DMS53 treated with DMSO at 0.1 percent for 48 hours (cell line): ENCODE measurements around the gene NEK6.

Experiments used
- DNase-seq: peaks from one replicate; lab custom pipeline; 2025; ENCODE audit not compliant: unreplicated experiment; lab: John Stamatoyannopoulos, UW

Gene NEK6

GRCh38 chr9:124392871-124393460 lies 135.2 kb downstream of the NEK6 start:
- no peak for DNase-seq

GRCh38 chr9:124394167-124394566 lies 136.4 kb downstream of the NEK6 start:
- DNase-seq = no peak

- DNase-seq = no peak
Observed at GRCh38 chr9:124394596-124394995, 136.8 kb downstream of the NEK6 start.

DNA sequence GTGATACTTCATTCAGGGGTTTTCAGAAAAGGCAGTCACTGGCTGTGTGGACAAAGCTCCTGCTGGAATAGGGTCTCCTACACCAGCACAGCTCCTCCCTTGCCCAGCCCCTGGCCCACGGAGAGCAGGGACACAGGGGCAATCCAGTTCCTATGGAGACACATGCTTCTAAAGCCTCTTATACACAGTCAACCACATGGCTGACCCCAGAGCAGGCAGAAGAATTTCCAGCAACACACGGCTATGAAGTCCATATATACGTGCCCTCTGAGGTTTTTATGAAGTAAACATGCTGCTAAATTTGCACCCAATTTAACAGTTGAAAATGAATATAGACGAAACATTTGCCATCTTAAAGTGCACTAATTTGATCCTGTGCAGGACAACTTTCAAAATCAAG lies 138.1 kb downstream of the NEK6 start:
- DNase-seq = no peak

DNA sequence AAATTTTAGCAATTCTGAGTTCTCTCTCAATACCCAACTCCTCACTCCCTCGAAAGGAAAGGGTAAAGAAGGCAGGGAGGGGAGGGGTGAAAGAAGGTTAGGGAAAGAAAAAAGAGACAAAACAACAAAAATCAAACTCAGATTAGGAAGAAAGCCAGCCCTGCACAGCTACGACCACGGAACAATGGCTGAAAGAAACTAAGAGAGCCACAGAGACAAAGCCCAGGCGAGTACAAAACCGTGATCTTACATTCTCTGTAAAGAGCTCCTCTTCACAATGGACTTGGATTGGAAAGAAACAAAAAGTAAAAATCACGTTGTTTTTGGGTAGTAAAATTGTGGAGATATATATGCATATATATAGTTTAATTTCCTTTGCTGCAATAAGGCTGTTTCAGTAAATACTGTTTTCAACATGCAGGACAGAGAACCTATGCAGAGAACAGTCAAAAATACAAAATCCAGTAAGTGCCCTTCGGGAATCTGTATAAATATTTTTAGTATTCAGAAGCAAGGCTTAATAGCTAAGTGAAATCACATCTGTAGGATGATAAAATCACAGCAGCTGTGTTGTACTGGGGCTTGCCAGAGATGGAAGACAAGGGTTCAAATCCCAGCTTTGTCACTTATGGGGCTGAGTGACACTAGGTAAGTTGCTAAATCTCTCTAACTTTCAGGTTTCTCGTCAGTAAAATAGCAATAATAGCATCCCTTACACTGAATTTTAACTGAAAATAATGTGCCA lies 140.6 kb downstream of the NEK6 start:
- no peak for DNase-seq

- DNase-seq = no peak
Observed at GRCh38 chr9:124399323-124399967, 141.7 kb downstream of the NEK6 start.

DNA sequence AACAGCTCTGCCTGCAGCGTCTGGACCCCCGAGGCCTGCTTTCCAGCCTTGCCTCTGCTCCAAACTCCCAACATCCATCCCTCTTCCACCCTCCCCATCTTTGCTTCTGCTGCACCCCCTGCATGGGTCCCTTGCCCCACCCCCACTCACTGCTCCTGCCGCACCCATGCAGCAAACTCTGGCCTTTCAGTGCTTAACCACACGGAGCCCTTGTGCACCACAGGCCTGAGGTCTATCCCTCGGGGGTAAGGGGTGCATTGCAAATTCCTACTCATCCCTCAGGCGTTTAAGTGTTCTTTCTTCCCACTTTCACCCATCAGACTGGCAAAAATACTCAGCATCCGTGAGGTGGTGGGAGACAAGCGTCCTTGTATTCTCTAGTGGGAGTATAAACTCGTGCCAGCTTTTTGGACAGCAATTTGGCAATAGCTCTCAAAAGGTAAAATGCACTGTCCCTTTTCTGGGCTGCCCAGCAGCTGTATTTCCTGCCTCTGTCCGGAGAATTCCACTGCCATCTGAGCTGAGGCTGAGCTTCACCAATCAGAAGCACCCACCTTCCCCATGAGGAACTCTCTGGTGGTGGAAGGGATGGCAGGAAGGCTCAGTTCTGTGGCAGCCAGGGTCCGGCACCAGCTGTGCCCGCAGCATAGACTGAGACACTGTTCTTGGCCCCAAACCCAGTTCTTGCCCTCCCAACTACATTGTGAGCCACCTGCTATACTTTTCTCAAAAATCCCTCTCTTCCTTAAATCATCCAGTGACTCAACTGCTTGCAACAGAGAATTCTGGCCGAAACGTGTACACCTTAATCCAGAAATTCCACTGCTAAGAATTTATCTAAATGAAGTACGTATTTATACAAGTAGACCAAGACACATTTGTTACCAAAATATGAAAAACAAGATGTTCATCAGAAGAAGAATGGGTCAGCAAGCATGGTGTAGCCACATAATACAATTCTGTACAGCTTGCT lies 142.5 kb downstream of the NEK6 start:
- DNase-seq = no peak
